Lower leg skin (tissue), 3 donors: ENCODE measurements around the gene COL4A2.

Source experiments
- POLR2A ChIP-seq, 2 donors: fragments of 450-650 bp; IDR thresholded peaks; one replicate each; pipeline ENCODE4 v1.6.1; 2016 to 2017; ENCODE audit warnings: antibody characterized with exemption in 2 of 2, mild to moderate bottlenecking in 1 of 2, moderate library complexity in 1 of 2
- TF ChIP-seq, protein P1 (sequence below), 3 donors: fragments of 450-650 bp; IDR thresholded peaks; one replicate each; pipeline ENCODE4 v1.5.1; 2016; ENCODE audit warnings: antibody characterized with exemption in 3 of 3, mild to moderate bottlenecking in 3 of 3, moderate library complexity in 2 of 3

- TF ChIP-seq, protein P1, sequence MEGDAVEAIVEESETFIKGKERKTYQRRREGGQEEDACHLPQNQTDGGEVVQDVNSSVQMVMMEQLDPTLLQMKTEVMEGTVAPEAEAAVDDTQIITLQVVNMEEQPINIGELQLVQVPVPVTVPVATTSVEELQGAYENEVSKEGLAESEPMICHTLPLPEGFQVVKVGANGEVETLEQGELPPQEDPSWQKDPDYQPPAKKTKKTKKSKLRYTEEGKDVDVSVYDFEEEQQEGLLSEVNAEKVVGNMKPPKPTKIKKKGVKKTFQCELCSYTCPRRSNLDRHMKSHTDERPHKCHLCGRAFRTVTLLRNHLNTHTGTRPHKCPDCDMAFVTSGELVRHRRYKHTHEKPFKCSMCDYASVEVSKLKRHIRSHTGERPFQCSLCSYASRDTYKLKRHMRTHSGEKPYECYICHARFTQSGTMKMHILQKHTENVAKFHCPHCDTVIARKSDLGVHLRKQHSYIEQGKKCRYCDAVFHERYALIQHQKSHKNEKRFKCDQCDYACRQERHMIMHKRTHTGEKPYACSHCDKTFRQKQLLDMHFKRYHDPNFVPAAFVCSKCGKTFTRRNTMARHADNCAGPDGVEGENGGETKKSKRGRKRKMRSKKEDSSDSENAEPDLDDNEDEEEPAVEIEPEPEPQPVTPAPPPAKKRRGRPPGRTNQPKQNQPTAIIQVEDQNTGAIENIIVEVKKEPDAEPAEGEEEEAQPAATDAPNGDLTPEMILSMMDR (IDR thresholded peaks at IDR 0.05), result no peak
- TF ChIP-seq POLR2A (IDR thresholded peaks at IDR 0.05), result no peak
These were observed 5.2 kb upstream of the COL4A2 start for GRCh38 chr13:110301606-110302553.
